Suprapubic skin (tissue), 3 donors: ENCODE measurements around the gene AGAP1.

Source experiments
- POLR2A ChIP-seq, 2 donors: fragments of 450-650 bp; IDR thresholded peaks; one replicate each; pipeline ENCODE4 v1.6.1; 2017; ENCODE audit warnings: antibody characterized with exemption in 2 of 2, mild to moderate bottlenecking in 2 of 2, moderate library complexity in 2 of 2
- TF ChIP-seq, protein P1 (sequence below), 2 donors: fragments of 200-600 bp in 1 of 2; fragments of 450-650 bp in 1 of 2; sonication (generic) in 1 of 2; IDR thresholded peaks; one replicate each; pipeline ENCODE4 v1.5.1; 2016 to 2019; ENCODE audit warnings: antibody characterized with exemption in 2 of 2, mild to moderate bottlenecking in 1 of 2, moderate library complexity in 1 of 2

DNA sequence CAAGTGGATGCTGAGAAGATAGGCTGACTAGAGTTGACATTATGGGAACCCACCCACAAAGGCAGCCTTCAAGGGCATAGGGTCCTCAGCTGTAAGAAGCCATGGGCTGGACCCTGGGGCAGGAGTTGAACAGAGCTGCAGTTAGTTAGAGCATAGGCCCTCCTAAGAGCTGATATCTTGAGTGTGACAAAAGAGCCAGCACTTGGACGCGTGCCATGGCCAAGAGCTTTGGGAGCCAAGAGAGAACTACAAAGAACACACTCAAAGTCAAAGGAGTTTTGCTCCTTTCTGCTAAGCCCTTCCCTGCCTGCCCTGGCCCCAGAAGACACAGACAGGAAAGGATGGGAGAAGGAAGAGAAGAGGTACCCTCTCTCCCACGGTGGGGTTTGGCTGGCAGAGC, 29.9 kb upstream of the AGAP1 start:
- TF ChIP-seq POLR2A (IDR thresholded peaks at IDR 0.05) = no peak
- TF ChIP-seq, protein P1, sequence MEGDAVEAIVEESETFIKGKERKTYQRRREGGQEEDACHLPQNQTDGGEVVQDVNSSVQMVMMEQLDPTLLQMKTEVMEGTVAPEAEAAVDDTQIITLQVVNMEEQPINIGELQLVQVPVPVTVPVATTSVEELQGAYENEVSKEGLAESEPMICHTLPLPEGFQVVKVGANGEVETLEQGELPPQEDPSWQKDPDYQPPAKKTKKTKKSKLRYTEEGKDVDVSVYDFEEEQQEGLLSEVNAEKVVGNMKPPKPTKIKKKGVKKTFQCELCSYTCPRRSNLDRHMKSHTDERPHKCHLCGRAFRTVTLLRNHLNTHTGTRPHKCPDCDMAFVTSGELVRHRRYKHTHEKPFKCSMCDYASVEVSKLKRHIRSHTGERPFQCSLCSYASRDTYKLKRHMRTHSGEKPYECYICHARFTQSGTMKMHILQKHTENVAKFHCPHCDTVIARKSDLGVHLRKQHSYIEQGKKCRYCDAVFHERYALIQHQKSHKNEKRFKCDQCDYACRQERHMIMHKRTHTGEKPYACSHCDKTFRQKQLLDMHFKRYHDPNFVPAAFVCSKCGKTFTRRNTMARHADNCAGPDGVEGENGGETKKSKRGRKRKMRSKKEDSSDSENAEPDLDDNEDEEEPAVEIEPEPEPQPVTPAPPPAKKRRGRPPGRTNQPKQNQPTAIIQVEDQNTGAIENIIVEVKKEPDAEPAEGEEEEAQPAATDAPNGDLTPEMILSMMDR (IDR thresholded peaks at IDR 0.05) = no peak
